T-helper 22 cell (primary cell): ENCODE results near the gene GLP2R.

ENCODE experiments used
- DNase-seq: peaks from one replicate; pipeline ENCODE4 v3.0.0-alpha.2; 2020; ENCODE audit warnings: low read depth

The GLP2R gene

GRCh38 chr17:9855036-9855435 is 29.3 kb downstream of the GLP2R start:
- no peak for DNase-seq

GRCh38 chr17:9859781-9860180 is 34.1 kb downstream of the GLP2R start:
- DNase-seq, result no peak

- no peak for DNase-seq
Observed at GRCh38 chr17:9860851-9861250, 35.1 kb downstream of the GLP2R start.

- no peak for DNase-seq
Observed at GRCh38 chr17:9862220-9862619, 36.5 kb downstream of the GLP2R start.

- DNase-seq, result no peak
Observed at GRCh38 chr17:9862949-9863348, 37.2 kb downstream of the GLP2R start.

GRCh38 chr17:9865586-9865985 is 39.9 kb downstream of the GLP2R start:
- DNase-seq, result no peak

- DNase-seq, result no peak
Observed at GRCh38 chr17:9868552-9868951, 42.8 kb downstream of the GLP2R start.

GRCh38 chr17:9872852-9873251 is 47.1 kb downstream of the GLP2R start:
- no peak for DNase-seq

GRCh38 chr17:9874722-9875121 is 49.0 kb downstream of the GLP2R start:
- no peak for DNase-seq

GRCh38 chr17:9875441-9875840 is 49.7 kb downstream of the GLP2R start:
- DNase-seq, result no peak

GRCh38 chr17:9878356-9878755 is 52.6 kb downstream of the GLP2R start:
- no peak for DNase-seq

GRCh38 chr17:9878786-9879525 is 53.2 kb downstream of the GLP2R start:
- DNase-seq, result no peak

- DNase-seq, result no peak
Observed at GRCh38 chr17:9880582-9880999, 54.9 kb downstream of the GLP2R start.

- DNase-seq, result no peak
Observed at GRCh38 chr17:9883451-9883850, 57.7 kb downstream of the GLP2R start.

GRCh38 chr17:9886141-9886930 is 60.6 kb downstream of the GLP2R start:
- DNase-seq, result no peak

GRCh38 chr17:9887508-9887907 is 61.8 kb downstream of the GLP2R start:
- no peak for DNase-seq

- no peak for DNase-seq
Observed at GRCh38 chr17:9890124-9890523, 64.4 kb downstream of the GLP2R start.

- no peak for DNase-seq
Observed at GRCh38 chr17:9893411-9894012, 67.8 kb downstream of the GLP2R start.

GRCh38 chr17:9894231-9894630 is 68.5 kb downstream of the GLP2R start:
- no peak for DNase-seq

GRCh38 chr17:9895923-9896322 is 70.2 kb downstream of the GLP2R start:
- DNase-seq, result no peak

GRCh38 chr17:9897372-9897968 is 71.7 kb downstream of the GLP2R start:
- DNase-seq, result no peak

- no peak for DNase-seq
Observed at GRCh38 chr17:9898812-9899211, 73.1 kb downstream of the GLP2R start.
